Measurements from ENCODE around the gene STIP1. TPM values are rescaled to one million over a fixed set of nuclear protein-coding genes. Genes with fewer than 3 reads are reported as not detected.
A peak's percentile ranks its signal among the peaks of the same experiment; 100 is the strongest.

STIP1 gene
- total RNA-seq, 4 donors from 2014 or later = 81.6 to 116 (median 104) TPM

GRCh38 chr11:64140082-64140481 is 45.9 kb upstream of the STIP1 start:
- no peaks in the 10 kb centered on the region for H3K27me3 ChIP-seq
- H3K36me3 ChIP-seq = peaks cover 0 to 6% (median 0%) of the 10 kb centered on the region in 3 donors
- H3K4me3 ChIP-seq = no peak overlapping the region
- peaks cover 0 to 7% (median 0%) of the 10 kb centered on the region in 3 donors for H3K4me1 ChIP-seq
- no peak for TF ChIP-seq POLR2A (IDR thresholded peaks at IDR 0.05)
- TF ChIP-seq, protein P1, sequence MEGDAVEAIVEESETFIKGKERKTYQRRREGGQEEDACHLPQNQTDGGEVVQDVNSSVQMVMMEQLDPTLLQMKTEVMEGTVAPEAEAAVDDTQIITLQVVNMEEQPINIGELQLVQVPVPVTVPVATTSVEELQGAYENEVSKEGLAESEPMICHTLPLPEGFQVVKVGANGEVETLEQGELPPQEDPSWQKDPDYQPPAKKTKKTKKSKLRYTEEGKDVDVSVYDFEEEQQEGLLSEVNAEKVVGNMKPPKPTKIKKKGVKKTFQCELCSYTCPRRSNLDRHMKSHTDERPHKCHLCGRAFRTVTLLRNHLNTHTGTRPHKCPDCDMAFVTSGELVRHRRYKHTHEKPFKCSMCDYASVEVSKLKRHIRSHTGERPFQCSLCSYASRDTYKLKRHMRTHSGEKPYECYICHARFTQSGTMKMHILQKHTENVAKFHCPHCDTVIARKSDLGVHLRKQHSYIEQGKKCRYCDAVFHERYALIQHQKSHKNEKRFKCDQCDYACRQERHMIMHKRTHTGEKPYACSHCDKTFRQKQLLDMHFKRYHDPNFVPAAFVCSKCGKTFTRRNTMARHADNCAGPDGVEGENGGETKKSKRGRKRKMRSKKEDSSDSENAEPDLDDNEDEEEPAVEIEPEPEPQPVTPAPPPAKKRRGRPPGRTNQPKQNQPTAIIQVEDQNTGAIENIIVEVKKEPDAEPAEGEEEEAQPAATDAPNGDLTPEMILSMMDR (IDR thresholded peaks at IDR 0.05) = no peak
- no peak overlapping the region for H3K27ac ChIP-seq
- intact Hi-C loops (cut with DNase I) = loop anchor here (10.0 kb wide), 1 partner anchor 305 kb away; the partner anchor contains the start of gene MARK2
- no peaks in the 10 kb centered on the region for H3K9me3 ChIP-seq
- no peak for DNase-seq
- WGBS, 2 donors = 50% methylated on average over 1 of the region's 8 CpGs; no CpG with 5 or more reads in 1 of the 2 donors

GRCh38 chr11:64141081-64141783 is 44.7 kb upstream of the STIP1 start:
- H3K4me1 ChIP-seq = peaks cover 0 to 7% (median 0%) of the 10 kb centered on the region in 3 donors
- H3K27ac ChIP-seq = no peak overlapping the region
- H3K36me3 ChIP-seq = peaks cover 0 to 6% (median 0%) of the 10 kb centered on the region in 3 donors
- H3K9me3 ChIP-seq = no peaks in the 10 kb centered on the region
- TF ChIP-seq, protein P1 (IDR thresholded peaks at IDR 0.05) = no peak
- TF ChIP-seq POLR2A (IDR thresholded peaks at IDR 0.05) = no peak
- H3K4me3 ChIP-seq = no peak overlapping the region
- 72 to 83% methylated on average over 4 to 8 of the region's 21 CpGs for WGBS, 2 donors
- intact Hi-C loops (cut with DNase I) = loop anchor here (10.0 kb wide), 1 partner anchor 306 kb away; the partner anchor contains the start of gene MARK2
- DNase-seq = no peak
- no peaks in the 10 kb centered on the region for H3K27me3 ChIP-seq

DNA sequence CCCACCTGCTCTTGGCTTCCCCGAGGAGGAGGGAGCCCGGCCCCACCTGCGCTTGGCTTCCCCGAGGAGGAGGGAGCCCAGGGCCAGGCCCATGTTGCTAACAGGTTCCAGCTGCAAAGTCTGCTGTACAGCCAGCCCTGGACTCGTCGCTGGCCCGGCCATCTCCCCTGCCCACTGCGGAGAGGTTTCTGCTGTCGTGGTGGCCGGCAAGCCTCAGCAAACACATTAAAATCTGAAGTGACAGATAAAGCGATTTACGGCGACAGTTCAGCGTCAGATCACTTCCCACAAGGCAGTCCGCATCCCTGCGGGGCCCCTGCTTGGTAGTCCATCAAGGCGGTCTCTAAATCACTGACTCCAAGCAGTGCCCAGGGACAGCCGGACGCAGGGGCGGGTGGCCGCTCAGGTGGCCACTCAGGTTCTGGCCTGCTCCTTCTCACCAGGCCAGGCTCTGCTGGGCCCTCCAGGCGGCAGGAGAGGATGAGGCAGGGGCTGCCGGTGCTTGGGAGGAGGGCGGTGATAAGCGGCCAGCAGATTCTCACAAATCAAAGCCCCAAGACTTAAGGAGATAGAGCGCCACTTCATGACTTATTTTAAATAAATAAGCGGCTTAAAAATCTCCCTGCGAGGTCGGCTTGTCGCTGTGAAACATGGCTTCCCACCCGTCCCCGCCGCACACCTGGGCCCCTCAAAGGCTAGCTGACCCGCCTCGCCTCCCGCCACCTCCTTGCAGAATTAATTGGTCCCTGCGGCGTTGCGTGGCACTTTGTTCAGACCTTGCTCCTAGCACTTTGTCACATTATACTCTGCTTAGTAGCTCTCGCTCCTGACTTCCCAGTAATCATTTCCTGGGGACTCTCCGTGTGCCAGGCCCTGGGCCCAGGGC is 41.1 kb upstream of the STIP1 start:
- no peaks in the 10 kb centered on the region for H3K27me3 ChIP-seq
- H3K9me3 ChIP-seq = no peaks in the 10 kb centered on the region
- H3K27ac ChIP-seq = no peak overlapping the region
- WGBS, 2 donors = 90 to 91% methylated on average over 23 to 27 of the region's 41 CpGs
- intact Hi-C loops (cut with DNase I) = loop anchor here (10.0 kb wide), 1 partner anchor 310 kb away; the partner anchor contains the start of gene MARK2
- peaks cover 0 to 27% (median 9%) of the 10 kb centered on the region in 3 donors for H3K4me1 ChIP-seq
- no peak for DNase-seq
- no peak for TF ChIP-seq POLR2A (IDR thresholded peaks at IDR 0.05)
- TF ChIP-seq, protein P1 (IDR thresholded peaks at IDR 0.05) = no peak
- no peak overlapping the region for H3K4me3 ChIP-seq
- H3K36me3 ChIP-seq = peaks cover 0 to 4% (median 0%) of the 10 kb centered on the region in 3 donors

DNA sequence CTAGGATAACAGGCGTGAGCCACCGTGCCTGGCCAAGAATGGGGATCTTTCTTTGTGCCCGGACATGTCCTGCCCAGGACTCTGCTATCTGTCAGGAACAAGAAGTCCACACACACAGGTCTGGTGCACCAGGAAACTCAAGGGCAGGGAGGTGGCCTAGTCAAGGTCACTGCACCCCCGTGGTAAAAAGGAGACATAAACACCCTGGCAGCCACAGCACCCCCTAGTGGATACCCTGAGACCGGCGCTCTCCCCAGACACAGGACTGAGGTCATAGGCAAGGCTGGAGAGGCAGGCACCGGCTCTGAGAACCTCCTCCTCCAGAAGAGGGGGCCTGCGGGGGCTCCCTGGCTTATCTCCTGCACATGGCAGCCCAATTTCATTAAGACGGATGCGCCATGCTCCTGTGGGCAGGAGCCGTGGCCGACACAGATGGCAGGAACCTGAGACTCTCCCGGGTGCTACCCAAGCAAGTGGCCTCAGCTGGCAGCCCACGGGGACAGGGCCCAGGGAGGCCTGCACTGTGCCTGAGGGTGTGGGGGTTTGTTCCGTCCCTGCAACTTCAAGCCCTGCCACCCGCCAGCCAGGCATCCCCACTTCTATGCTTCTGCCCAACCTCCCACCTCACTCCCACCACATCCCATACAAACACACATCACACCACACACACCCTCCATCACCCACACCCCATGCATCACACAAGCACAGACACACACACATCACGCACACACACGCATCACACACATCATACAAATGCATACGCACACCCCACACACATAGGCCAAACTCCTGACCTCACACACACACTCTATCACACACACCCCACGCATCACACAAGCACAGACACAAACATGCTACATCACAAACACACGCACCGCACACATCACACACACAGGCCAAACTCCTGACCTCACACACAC is 39.7 kb upstream of the STIP1 start:
- no peak overlapping the region for H3K4me3 ChIP-seq
- H3K4me1 ChIP-seq = peaks cover 0 to 32% (median 9%) of the 10 kb centered on the region in 3 donors
- intact Hi-C loops (cut with DNase I) = loop anchor here (2.0 to 10.0 kb wide), 2 partner anchors 145 to 311 kb away; partner anchors contain the start of gene MARK2
- no peaks in the 10 kb centered on the region for H3K27me3 ChIP-seq
- peaks cover 0 to 19% (median 0%) of the 10 kb centered on the region in 3 donors for H3K36me3 ChIP-seq
- TF ChIP-seq POLR2A (IDR thresholded peaks at IDR 0.05) = no peak
- TF ChIP-seq, protein P1 (IDR thresholded peaks at IDR 0.05) = peak; percentile 52 to 77 (median 62)
- H3K9me3 ChIP-seq = no peaks in the 10 kb centered on the region
- WGBS, 2 donors = 78 to 92% methylated on average over 8 to 12 of the region's 22 CpGs
- no peak for DNase-seq
- H3K27ac ChIP-seq = no peak overlapping the region
